ENCODE results near the gene IYD.
"Not testable (repeated sequence)": the region's sequence is repeated elsewhere in the genome, so short reads cannot be mapped to it uniquely, and the experiment has no call there.

IYD gene

DNA sequence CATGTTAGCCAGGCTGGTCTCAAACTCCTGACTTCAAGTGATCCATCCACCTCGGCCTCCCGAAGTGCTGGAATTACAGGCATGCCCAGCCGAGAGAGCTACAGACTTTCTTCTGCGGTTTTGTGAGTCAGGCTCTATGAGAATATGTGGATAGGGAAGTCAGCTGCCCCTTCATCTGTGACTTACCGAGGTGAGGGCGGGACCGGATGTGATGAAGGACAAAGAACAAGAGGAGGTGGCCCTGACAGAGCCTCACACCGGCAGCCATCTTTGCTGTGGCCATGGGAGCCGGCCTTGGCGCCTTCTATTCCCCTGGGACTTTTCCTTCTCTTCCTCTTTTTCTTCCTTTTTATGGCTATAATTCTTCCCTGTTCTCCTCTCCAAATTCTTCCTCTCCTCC, 67.0 kb downstream of the IYD start:
- TF ChIP-seq, protein P1, sequence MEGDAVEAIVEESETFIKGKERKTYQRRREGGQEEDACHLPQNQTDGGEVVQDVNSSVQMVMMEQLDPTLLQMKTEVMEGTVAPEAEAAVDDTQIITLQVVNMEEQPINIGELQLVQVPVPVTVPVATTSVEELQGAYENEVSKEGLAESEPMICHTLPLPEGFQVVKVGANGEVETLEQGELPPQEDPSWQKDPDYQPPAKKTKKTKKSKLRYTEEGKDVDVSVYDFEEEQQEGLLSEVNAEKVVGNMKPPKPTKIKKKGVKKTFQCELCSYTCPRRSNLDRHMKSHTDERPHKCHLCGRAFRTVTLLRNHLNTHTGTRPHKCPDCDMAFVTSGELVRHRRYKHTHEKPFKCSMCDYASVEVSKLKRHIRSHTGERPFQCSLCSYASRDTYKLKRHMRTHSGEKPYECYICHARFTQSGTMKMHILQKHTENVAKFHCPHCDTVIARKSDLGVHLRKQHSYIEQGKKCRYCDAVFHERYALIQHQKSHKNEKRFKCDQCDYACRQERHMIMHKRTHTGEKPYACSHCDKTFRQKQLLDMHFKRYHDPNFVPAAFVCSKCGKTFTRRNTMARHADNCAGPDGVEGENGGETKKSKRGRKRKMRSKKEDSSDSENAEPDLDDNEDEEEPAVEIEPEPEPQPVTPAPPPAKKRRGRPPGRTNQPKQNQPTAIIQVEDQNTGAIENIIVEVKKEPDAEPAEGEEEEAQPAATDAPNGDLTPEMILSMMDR (conservative IDR thresholded peaks at IDR 0.05) = no peak
- no peak overlapping the region for H3K27ac ChIP-seq

DNA sequence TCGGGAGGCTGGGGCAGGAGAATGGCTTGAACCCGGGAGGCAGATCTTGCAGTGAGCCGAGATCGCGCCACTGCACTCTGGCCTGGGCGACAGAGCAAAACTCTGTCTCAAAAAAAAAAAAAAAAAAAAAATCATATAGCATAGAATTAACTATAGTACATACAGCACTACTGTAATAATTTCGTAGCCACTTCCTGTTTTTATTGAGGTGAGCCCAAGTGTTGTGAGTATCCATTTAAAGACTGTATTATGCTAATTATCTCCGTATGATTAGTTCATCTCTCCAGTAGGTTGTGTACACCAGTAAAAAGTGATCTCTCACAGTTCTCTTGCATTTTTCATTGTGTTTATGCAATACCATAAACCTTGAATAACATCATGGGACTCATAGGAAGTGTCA, 70.6 kb downstream of the IYD start:
- TF ChIP-seq, protein P1 (conservative IDR thresholded peaks at IDR 0.05) = no peak

DNA sequence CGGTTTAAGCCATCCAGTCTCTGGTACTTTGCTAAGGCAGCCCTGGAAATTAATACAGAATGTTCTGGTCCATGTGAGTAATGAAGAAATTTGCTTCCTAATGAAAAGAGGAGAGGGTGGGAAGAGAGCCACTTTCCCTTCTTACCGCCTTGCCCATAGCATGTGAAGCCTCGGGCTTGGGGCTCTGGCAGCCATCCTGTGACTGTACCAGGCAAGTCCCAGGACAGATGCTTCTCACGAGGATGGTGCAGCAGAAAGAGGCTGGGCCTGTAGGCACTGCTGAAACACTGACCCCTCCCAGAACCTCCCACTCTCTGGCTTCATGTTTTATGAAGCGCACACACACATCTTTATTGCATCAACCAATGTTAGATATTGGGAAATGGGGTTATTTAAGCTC, 74.8 kb downstream of the IYD start:
- TF ChIP-seq, protein P1 (conservative IDR thresholded peaks at IDR 0.05) = no peak
- H3K27ac ChIP-seq = no peak overlapping the region

More for the DNA sequence above, 70.6 kb downstream of the IYD start:
- H3K27ac ChIP-seq = no peak overlapping the region

DNA sequence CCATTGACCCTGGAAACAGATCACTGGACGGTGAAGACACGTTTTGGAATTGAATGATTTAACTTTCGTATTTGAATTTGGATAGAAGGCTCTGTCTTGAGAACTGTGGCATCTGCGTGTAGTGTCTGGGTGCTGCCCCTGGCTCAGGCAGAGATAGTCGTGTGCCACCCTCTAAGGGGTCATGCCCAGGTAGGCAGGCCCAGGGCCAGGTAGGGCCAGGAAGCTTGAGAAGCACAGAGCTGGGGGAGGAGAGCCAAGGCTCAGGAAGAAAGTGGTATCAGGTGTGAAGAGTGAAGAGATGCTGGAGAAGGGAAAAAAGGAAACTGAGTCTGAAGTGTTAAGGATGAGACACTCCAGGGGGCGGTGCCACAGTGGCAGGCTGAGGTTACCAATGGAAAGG, 75.5 kb downstream of the IYD start:
- TF ChIP-seq, protein P1 (conservative IDR thresholded peaks at IDR 0.05) = no peak
- H3K27ac ChIP-seq = no peak overlapping the region

DNA sequence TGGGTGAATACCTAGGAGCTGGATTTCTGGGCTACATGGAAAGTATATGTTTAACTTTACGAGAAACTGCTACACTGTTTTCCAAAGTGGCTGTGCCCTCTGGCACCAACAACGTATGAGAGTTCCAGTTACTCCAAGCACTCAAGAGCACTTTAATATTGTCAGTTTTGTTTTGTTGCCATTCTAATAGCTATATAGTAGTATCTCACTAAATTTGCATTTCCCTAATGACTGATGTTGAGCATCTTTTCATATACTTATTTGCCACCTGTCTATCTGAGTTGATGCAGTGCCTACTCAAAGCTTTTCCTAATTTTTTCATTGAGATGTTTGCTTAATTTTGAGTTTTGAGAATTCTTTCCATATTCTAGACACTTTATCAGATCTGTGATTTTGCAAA, 76.7 kb downstream of the IYD start:
- TF ChIP-seq, protein P1 (conservative IDR thresholded peaks at IDR 0.05) = no peak
- no peak overlapping the region for H3K27ac ChIP-seq

DNA sequence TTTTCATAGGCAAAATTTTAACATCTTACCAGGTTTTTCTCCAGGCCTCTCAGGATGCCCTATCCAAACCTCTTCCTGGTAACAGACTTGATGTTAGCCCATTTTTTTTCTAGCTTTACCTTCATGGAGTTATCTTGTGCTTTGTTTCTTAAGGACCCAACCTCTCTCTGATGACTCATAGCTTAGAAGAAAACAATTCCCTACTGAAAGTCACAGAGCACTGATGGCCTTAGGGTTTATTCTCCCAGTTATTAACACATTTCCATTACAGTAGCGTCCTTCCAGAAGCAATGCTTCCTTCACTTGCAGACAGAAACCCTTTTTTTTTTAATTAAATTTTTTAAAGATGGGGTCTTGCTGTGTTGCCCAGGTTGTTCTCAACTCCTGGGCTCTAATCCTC, 79.4 kb downstream of the IYD start:
- H3K27ac ChIP-seq = no peak overlapping the region
- TF ChIP-seq, protein P1 (conservative IDR thresholded peaks at IDR 0.05) = no peak

DNA sequence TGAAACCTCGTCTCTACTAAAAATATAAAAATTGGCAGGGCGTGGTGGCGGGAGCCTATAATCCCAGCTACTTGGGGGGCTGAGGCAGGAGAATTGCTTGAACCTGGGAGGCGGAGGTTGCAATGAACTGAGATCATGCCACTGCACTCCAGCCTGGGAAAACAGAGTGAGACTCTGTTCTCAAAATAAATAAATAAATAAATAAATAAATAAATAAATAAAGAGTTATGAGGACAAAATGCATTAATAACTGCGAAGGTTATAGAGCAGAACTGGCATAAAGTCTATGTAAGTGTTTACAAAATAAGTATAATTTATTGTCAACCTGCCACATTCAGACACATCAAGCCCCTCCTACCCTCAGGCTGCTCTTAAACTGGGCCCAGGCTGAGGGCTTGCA, 80.2 kb downstream of the IYD start:
- H3K27ac ChIP-seq = not testable (repeated sequence)

DNA sequence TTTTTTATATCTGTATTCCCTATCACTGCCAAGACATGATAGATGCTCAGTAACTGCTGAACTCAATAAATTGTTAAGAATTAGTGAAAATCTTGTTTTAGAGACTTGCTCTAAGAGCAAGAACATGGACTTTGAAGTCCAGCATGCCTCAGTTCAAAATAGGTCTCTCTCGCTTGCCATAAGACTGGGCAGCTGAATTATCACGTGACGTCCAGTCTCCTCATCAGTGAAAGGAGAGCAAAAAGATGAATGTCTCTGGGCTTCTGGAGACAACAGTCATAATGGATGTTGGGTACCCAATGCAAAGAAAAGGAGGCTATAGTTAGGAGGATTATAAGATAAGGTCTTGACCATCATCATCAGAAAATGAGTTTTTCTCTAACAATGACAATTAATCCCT, 82.1 kb downstream of the IYD start:
- TF ChIP-seq, protein P1 (conservative IDR thresholded peaks at IDR 0.05) = no peak
- no peak overlapping the region for H3K27ac ChIP-seq
